ENCODE measurements around the gene CHST8.

- TF ChIP-seq, protein P1, sequence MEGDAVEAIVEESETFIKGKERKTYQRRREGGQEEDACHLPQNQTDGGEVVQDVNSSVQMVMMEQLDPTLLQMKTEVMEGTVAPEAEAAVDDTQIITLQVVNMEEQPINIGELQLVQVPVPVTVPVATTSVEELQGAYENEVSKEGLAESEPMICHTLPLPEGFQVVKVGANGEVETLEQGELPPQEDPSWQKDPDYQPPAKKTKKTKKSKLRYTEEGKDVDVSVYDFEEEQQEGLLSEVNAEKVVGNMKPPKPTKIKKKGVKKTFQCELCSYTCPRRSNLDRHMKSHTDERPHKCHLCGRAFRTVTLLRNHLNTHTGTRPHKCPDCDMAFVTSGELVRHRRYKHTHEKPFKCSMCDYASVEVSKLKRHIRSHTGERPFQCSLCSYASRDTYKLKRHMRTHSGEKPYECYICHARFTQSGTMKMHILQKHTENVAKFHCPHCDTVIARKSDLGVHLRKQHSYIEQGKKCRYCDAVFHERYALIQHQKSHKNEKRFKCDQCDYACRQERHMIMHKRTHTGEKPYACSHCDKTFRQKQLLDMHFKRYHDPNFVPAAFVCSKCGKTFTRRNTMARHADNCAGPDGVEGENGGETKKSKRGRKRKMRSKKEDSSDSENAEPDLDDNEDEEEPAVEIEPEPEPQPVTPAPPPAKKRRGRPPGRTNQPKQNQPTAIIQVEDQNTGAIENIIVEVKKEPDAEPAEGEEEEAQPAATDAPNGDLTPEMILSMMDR (IDR thresholded peaks at IDR 0.05): no peak
- TF ChIP-seq POLR2AphosphoS5 (IDR thresholded peaks at IDR 0.05): no peak
- TF ChIP-seq POLR2A (IDR thresholded peaks at IDR 0.05): no peak
- TF ChIP-seq EP300 (IDR thresholded peaks at IDR 0.05; ENCODE audit: low read depth): no peak
Observed at GRCh38 chr19:33736158-33736557, 114.4 kb downstream of the CHST8 start.
